A549 treated with RU486 at 1 μM for 4 hours (cell line): ENCODE measurements around the gene TMEM239. TPM values are rescaled to one million over a fixed set of nuclear protein-coding genes. Genes with fewer than 3 reads are reported as not detected.

Experiments
- total RNA-seq: library from RNA; stranded (reverse); fragments of 200-300 nt; extraction: Qiagen RNA extraction; gene quantifications from 5 replicates; pipeline ENCODE4 v1.2.3, GENCODE V29; 2022; ENCODE audit warnings: low read depth

The TMEM239 gene
- total RNA-seq, result 0.02 to 0.07 TPM in 2 of 5 replicates, not detected in the others

DNA sequence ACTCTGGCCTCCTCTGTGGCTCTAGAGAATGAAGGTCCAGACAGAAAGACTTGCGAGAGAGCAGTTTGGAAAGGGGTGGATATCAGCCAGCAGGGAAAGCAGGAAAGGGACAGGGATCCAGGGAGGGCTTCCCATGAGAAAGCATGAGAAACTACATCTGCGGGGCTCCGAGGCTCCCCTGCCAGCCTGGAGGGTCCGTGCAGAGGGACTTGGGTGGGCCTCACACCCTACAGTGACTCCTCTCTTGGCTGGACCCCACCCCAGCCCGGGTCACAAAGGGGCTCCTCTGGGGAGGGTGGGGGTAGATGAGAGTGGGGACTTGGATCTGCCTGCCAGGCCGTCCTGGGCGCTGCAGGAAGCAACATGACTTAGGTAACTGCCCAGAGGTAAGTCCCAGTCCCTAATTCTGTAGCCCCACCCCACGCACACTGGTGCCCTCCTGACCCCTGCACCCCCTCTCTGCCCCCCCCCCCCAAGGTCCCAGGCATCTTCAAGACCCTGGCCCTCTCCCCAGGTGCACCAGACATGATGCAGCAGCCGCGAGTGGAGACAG, at the start of gene TMEM239:
Gene TMEM239, plus strand, starts transcription at position 335 of the 553 bp plus-strand sequence. Its CDS starts 191 bp downstream, at position 526.

DNA sequence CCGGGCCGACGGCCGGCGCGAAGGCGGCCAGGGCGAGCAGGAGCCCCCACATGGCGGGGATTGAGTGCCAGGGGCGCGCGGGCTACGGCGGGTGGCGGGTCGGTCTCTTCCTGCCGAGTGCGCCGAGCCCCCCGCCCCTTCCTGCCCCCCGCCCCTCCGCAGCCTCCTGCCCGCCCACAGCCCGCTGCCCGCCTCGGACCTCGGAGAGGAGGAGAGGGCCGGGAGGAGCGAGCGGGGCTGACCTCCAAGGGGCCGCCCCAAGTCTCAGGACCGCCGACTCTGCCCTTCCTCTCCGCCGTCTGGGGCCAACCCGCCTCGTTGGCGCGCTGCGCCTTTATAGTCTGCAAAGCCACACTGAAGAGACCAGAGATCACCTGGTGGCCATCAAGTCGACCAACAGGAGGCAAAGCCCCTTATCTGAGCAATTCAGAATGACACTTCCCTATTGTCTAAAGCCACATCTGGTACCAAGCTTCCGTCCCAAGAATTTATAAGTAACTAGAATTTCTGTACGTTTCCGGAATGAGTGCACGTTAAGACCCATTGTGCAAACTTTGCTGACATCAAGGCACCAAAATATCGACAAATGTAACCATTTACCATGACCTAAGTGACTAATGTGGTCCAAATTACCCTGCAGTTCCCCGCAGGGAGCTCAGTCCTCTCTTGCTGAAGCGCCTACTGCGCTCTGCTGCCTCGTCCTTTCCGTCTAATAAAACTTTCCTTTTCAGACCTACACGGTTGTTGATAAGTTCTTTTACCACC, 15.5 kb upstream of the TMEM239 start, which contains the start of gene CPXM1:
Gene CPXM1, minus strand, starts transcription at position 107 of the 765 bp plus-strand sequence. Its CDS starts 55 bp downstream, at position 52.

DNA sequence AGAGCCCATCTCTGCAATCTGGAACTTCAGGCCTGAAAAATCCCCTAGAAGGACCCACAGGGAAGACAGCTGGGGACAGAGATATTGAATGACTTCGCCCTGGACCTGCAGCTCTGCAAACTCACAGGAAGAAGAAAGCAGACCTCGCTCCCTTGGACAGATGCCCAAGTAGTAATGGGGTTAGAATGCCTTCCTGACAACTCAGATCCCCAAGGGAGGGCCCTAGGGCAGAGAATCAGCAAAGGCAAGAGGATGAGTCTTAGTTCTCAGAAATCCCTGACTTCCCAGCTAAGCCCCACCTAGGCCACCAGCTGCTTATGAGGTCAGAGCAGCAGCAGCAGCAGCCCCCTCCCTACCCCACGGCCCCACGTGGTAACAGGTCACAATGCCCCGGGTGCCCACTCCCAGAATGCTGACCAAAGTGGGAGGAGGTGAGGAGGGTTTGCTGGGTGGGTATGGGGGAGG, 1.5 kb upstream of the TMEM239 start, which contains the start of gene C20orf141:
Gene C20orf141, plus strand, starts transcription at position 401 of the 465 bp plus-strand sequence. CDS start 198 bp downstream, outside the sequence.

GRCh38 chr20:2840138-2840966, 24.2 kb downstream of the TMEM239 start, which contains the start of the genes PCED1A and VPS16:
Gene PCED1A (minus strand): TSS chr20:2840655. CDS start chr20:2839912, 743 bp downstream.
Gene VPS16 (plus strand): TSS chr20:2840745. CDS start chr20:2840775, 30 bp downstream.

Other genes with a start within 250 kb of the TMEM239 start
- gene NOP56, start 163.7 kb upstream of the TMEM239 start, total RNA-seq, result 572 to 771 TPM (median 628 TPM) in 5 replicates
- gene IDH3B, start 152.1 kb upstream of the TMEM239 start, total RNA-seq, result 122 to 135 TPM (median 131 TPM) in 5 replicates
- gene EBF4, start 123.6 kb upstream of the TMEM239 start, total RNA-seq, result 2.4 to 3.0 TPM (median 2.7 TPM) in 5 replicates
- gene CPXM1, start 15.7 kb upstream of the TMEM239 start, total RNA-seq, result not detected in 5 replicates
- gene C20orf141, start 1.4 kb upstream of the TMEM239 start, total RNA-seq, result 0.34 to 0.66 TPM (median 0.36 TPM) in 3 of 5 replicates, not detected in the others
- 16.1 to 31.2 TPM (median 25.4 TPM) in 5 replicates for gene PCED1A, start 24.3 kb downstream of the TMEM239 start, total RNA-seq
- 23.4 to 34.1 TPM (median 32.3 TPM) in 5 replicates for gene VPS16, start 24.4 kb downstream of the TMEM239 start, total RNA-seq
- 32.8 to 39.8 TPM (median 37.8 TPM) in 5 replicates for gene PTPRA, start 57.1 kb downstream of the TMEM239 start, total RNA-seq
- gene GNRH2, start 227.3 kb downstream of the TMEM239 start, total RNA-seq, result 0.22 to 0.53 TPM in 2 of 5 replicates, not detected in the others
- gene MRPS26, start 229.7 kb downstream of the TMEM239 start, total RNA-seq, result 116 to 163 TPM (median 160 TPM) in 5 replicates